HepG2 (cell line): ENCODE measurements around the gene ADCY6. TPM values are rescaled to one million over a fixed set of nuclear protein-coding genes. Genes with fewer than 3 reads are reported as not detected.

Experiments used
- ATAC-seq: fragments of 200-7000 bp; cut with Tn5 transposase; 3 replicates; pipeline ENCODE4 v1.9.1; 2020; ENCODE audit warnings: mild to moderate bottlenecking, moderate library complexity
- BruUV-seq: library from RNA; stranded (reverse); fragments of 400-500 nt; replicated peaks from 2 replicates; lab custom pipeline; 2021; lab: Mats Ljungman, UMichigan
- CTCF ChIA-PET: fragments of 300-600 bp; formaldehyde crosslinking; extraction: SDS; loops from one replicate; lab custom pipeline; 2021; ENCODE audit warnings: low total read pairs, inconsistent platforms, low intra/inter-chr PET ratio; lab: Yijun Ruan, JAX
- POLR2A ChIA-PET: fragments of 350-600 bp; sonication (Branson Sonifier 250); formaldehyde crosslinking; loops from one replicate; lab custom pipeline; 2020; ENCODE audit warnings: antibody characterized with exemption, inconsistent platforms; lab: Yijun Ruan, JAX
- DNase-seq: peaks from one replicate; pipeline ENCODE4 v3.0.0-alpha.2; 2015; ENCODE audit warnings: low spot score
- FAIRE-seq: peaks from 3 replicates; lab custom pipeline; 2011; peaks lifted over from hg19 to GRCh38; lab: Jason Lieb, UNC
- H2AFZ ChIP-seq: one replicate; pipeline ENCODE4 v1.6.1; 2011; ENCODE audit warnings: low read length, inconsistent platforms
- H3K27ac ChIP-seq: fragments of 300-600 bp; 3 replicates; pipeline ENCODE4 v1.8.0; 2011; ENCODE audit warnings: mixed run types, mild to moderate bottlenecking, mixed read lengths, low read length, inconsistent platforms; ENCODE audit not compliant: insufficient read depth; ENCODE audit errors: extremely low read length
- H3K27me3 ChIP-seq, 2 experiments: fragments of 200-600 bp in 1 of 2; 2 replicates in 1 of 2; 3 replicates in 1 of 2; pipeline versions ENCODE4 v1.6.0 to v1.8.0; 2011; ENCODE audit warnings: low read length in 2 of 2, mild to moderate bottlenecking in 2 of 2, moderate library complexity in 2 of 2, inconsistent platforms in 1 of 2; ENCODE audit not compliant: insufficient read depth in 2 of 2, control insufficient read depth in 1 of 2
- H3K36me3 ChIP-seq, 2 experiments: fragments of 200-600 bp in 1 of 2; replicated peaks in 1 of 2; 2 replicates in 1 of 2; 3 replicates in 1 of 2; pipeline versions ENCODE4 v1.5.1 to v1.8.0; 2011; ENCODE audit warnings: low read length in 2 of 2, inconsistent platforms in 1 of 2; ENCODE audit not compliant: insufficient read depth in 2 of 2, control insufficient read depth in 1 of 2
- H3K4me1 ChIP-seq: 2 replicates; pipeline ENCODE4 v1.5.1; 2012; ENCODE audit warnings: low read length, inconsistent platforms; ENCODE audit not compliant: insufficient read depth
- H3K4me2 ChIP-seq: 2 replicates; pipeline ENCODE4 v1.6.0; 2011; ENCODE audit warnings: low read depth, low read length, inconsistent platforms
- H3K4me3 ChIP-seq, 3 experiments: fragments of 200-600 bp in 1 of 3; sonication (generic), shearing (Covaris generic) in 1 of 3; replicated peaks in 1 of 3; 2 replicates each; pipeline ENCODE4 v1.5.1; 2011 to 2016; ENCODE audit warnings: low read length in 3 of 3, inconsistent platforms in 2 of 3, low read depth in 2 of 3, mild to moderate bottlenecking in 2 of 3, control low read depth in 1 of 3, mixed read lengths in 1 of 3; ENCODE audit not compliant: insufficient read depth in 1 of 3
- H3K79me2 ChIP-seq: one replicate; pipeline ENCODE4 v1.6.1; 2011; ENCODE audit warnings: low read length, inconsistent platforms; ENCODE audit not compliant: insufficient read depth
- H3K9ac ChIP-seq: 2 replicates; pipeline ENCODE4 v1.6.0; 2011; ENCODE audit warnings: mild to moderate bottlenecking, low read depth, low read length, inconsistent platforms; ENCODE audit not compliant: insufficient read depth
- H3K9me3 ChIP-seq: 2 replicates; pipeline ENCODE4 v1.5.1; 2012; ENCODE audit warnings: mild to moderate bottlenecking, low read length
- H4K20me1 ChIP-seq: 2 replicates; pipeline ENCODE4 v1.6.0; 2011; ENCODE audit warnings: inconsistent platforms, mild to moderate bottlenecking, low read length, moderate library complexity; ENCODE audit not compliant: insufficient read depth
- AGO2 ChIP-seq: fragments of 200-400 bp; formaldehyde crosslinking; optimal IDR thresholded peaks from 2 replicates; pipeline ENCODE3; 2017; ENCODE audit warnings: mild to moderate bottlenecking, low read depth, low read length, moderate library complexity
- ESRRA ChIP-seq: sonication (generic); formaldehyde crosslinking; IDR thresholded peaks from 2 replicates; pipeline ENCODE4 v1.5.1; 2020; ENCODE audit warnings: mild to moderate bottlenecking, low read depth, missing genetic modification reagents
- MED1 ChIP-seq: sonication (generic); formaldehyde crosslinking; IDR thresholded peaks from 2 replicates; pipeline ENCODE4 v1.4.0; 2020; ENCODE audit warnings: missing genetic modification reagents
- POGK ChIP-seq: sonication (generic); formaldehyde crosslinking; conservative IDR thresholded peaks from 2 replicates; pipeline ENCODE4 v1.8.0; 2022; ENCODE audit warnings: mild to moderate bottlenecking, moderate library complexity, missing genetic modification reagents
- XRCC5 ChIP-seq: fragments of 200-400 bp; formaldehyde crosslinking; optimal IDR thresholded peaks from 2 replicates; pipeline ENCODE3; 2017; ENCODE audit warnings: mild to moderate bottlenecking, low read length
- ZIK1 ChIP-seq: sonication (generic); formaldehyde crosslinking; IDR thresholded peaks from 2 replicates; pipeline ENCODE4 v1.5.0; 2020; ENCODE audit warnings: mild to moderate bottlenecking, low read depth, missing genetic modification reagents, borderline replicate concordance
- ZNF451 ChIP-seq: sonication (generic); formaldehyde crosslinking; IDR thresholded peaks from 2 replicates; pipeline ENCODE4 v1.5.0; 2020; ENCODE audit warnings: mild to moderate bottlenecking, missing genetic modification reagents
- ZNF790 ChIP-seq: sonication (generic); formaldehyde crosslinking; IDR thresholded peaks from 2 replicates; pipeline ENCODE4 v1.8.0; 2022; ENCODE audit warnings: missing genetic modification reagents, mild to moderate bottlenecking, borderline replicate concordance
- WGBS: methylation state at CpG from one replicate; pipeline ENCODE4 v1.1.6; 2017; ENCODE audit warnings: low lambda C conversion rate; 5-methylcytosine and 5-hydroxymethylcytosine counted together
- in situ Hi-C: cut with HindIII; loops from 2 replicates; pipeline ENCODE4 v1.10.0; 2017; ENCODE audit warnings: low pct_unique_long_range_greater_than_20kb; ENCODE audit not compliant: extremely low pct_ligation_motif_present
- intact Hi-C: fragments of 100-400 bp; cut with micrococcal nuclease; formaldehyde crosslinking; loops from one replicate; pipeline ENCODE4 v1.10.0; 2022; ENCODE audit not compliant: unreplicated experiment
- polyA plus RNA-seq, 8 experiments: library from polyadenylated mRNA; depleted of rRNA in 3 of 8; stranded (reverse) in 7 of 8; unstranded in 1 of 8; fragments of >200 nt; fragmentation: Illumina TruSeq in 4 of 8; extraction: Trizol in 4 of 8; gene quantifications; 2 replicates each; pipeline versions ENCODE4 v1.2.1 to v1.2.3, GENCODE V29; 2011 to 2016; ENCODE audit warnings: low read depth in 4 of 8, missing spikeins in 1 of 8, mixed read lengths in 1 of 8; ENCODE audit not compliant: insufficient read depth in 1 of 8
- total RNA-seq, 5 experiments: library from RNA; depleted of rRNA; stranded (reverse); fragments of >200 nt; fragmentation: Illumina TruSeq; extraction: Trizol; gene quantifications; 2 replicates each; pipeline ENCODE4 v1.2.3, GENCODE V29; 2016; ENCODE audit warnings: low read depth in 1 of 5
- TF ChIP-seq, protein P1 (sequence below): sonication (generic); formaldehyde crosslinking; IDR thresholded peaks from 2 replicates; pipeline ENCODE4 v1.5.1; 2020; ENCODE audit warnings: missing genetic modification reagents, mild to moderate bottlenecking, borderline replicate concordance
- TF ChIP-seq, protein P2 (sequence below): sonication (generic); formaldehyde crosslinking; IDR thresholded peaks from 2 replicates; pipeline ENCODE4 v1.5.0; 2020; ENCODE audit warnings: missing genetic modification reagents

The ADCY6 gene
- total and polyA plus RNA-seq, 2 of the 13 experiments (the other 11 are each of a cell fraction or from before 2014, with no cell fraction given) = 10.6 to 11.8 TPM

GRCh38 chr12:48773686-48774085, 15.2 kb downstream of the ADCY6 start:
- ATAC-seq (no peak), FAIRE-seq (no peak), DNase-seq (no peak)
- peaks cover 18 to 43% of the 10 kb centered on the region in 2 experiments; a peak in 4 of 5 replicates for H3K36me3 ChIP-seq
- H3K9me3 ChIP-seq = no peaks in the 10 kb centered on the region
- H3K79me2 ChIP-seq = no peaks in the 10 kb centered on the region
- no peaks in the 10 kb centered on the region; a peak in 1 of 5 replicates for H3K27me3 ChIP-seq
- 100% methylated on average over 3 of the region's 5 CpGs for WGBS
- CTCF ChIA-PET = no interaction called here
- POLR2A ChIA-PET = interaction anchor here (0.6 kb wide), 1 partner anchor 20 kb away, joined by 3 read pairs; no protein-coding TSS in a partner anchor
- in situ Hi-C loops (no loop called here), intact Hi-C loops (no loop called here)
- H3K9ac ChIP-seq = no peak overlapping the region
- no peak overlapping the region for H3K27ac ChIP-seq
- no peaks in the 10 kb centered on the region for H3K4me1 ChIP-seq
- H3K4me3 ChIP-seq = no peak overlapping the region
- no peak overlapping the region for H2AFZ ChIP-seq
- TF ChIP-seq, protein P1, sequence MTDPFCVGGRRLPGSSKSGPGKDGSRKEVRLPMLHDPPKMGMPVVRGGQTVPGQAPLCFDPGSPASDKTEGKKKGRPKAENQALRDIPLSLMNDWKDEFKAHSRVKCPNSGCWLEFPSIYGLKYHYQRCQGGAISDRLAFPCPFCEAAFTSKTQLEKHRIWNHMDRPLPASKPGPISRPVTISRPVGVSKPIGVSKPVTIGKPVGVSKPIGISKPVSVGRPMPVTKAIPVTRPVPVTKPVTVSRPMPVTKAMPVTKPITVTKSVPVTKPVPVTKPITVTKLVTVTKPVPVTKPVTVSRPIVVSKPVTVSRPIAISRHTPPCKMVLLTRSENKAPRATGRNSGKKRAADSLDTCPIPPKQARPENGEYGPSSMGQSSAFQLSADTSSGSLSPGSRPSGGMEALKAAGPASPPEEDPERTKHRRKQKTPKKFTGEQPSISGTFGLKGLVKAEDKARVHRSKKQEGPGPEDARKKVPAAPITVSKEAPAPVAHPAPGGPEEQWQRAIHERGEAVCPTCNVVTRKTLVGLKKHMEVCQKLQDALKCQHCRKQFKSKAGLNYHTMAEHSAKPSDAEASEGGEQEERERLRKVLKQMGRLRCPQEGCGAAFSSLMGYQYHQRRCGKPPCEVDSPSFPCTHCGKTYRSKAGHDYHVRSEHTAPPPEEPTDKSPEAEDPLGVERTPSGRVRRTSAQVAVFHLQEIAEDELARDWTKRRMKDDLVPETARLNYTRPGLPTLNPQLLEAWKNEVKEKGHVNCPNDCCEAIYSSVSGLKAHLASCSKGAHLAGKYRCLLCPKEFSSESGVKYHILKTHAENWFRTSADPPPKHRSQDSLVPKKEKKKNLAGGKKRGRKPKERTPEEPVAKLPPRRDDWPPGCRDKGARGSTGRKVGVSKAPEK (CRISPR knock-in tag) = no peak
- peak; percentile 23 for TF ChIP-seq AGO2
- no peak overlapping the region for H3K4me2 ChIP-seq
- no TSS peak for BruUV-seq
- no peaks in the 10 kb centered on the region for H4K20me1 ChIP-seq

DNA sequence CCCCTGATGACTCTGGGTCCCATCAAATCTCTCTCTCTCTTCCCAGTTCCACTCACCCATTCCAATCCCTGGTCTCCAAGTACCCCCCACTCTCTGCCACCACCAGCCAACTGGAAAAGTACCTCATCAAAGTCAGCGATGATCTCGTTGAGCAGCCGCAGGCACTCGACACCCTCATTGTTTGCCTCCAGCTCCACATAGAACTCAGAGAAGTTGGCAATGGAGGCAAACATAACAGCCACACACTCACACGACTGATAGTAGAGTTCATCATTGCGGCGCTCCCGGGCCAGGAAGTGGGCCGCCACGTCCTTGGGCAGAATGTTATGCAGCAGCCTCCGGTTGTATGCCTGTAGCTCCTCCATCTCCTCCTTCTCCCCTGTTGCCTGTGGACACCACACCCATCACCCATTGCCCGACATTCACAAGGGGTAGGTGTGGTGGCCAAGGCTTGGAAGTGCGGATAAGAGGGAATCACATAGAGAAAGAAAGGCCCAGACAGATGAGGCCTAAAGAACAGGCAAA, 17.2 kb downstream of the ADCY6 start:
- H3K27me3 ChIP-seq = no peaks in the 10 kb centered on the region; a peak in 1 of 5 replicates
- H3K4me3 ChIP-seq = no peak overlapping the region
- ChIA-PET POLR2A (no interaction called here), CTCF (no interaction called here)
- FAIRE-seq = no peak
- H2AFZ ChIP-seq = no peak overlapping the region
- DNase-seq = no peak
- H3K27ac ChIP-seq = no peak overlapping the region
- no peaks in the 10 kb centered on the region for H4K20me1 ChIP-seq
- H3K36me3 ChIP-seq = peaks cover 19 to 44% of the 10 kb centered on the region in 2 experiments; a peak in 4 of 5 replicates
- 97% methylated on average over 13 of the region's 13 CpGs for WGBS
- in situ Hi-C loops (no loop called here), intact Hi-C loops (no loop called here)
- no peaks in the 10 kb centered on the region for H3K79me2 ChIP-seq
- no TSS peak for BruUV-seq
- H3K9ac ChIP-seq = no peak overlapping the region
- no peaks in the 10 kb centered on the region for H3K4me1 ChIP-seq
- no peak for ATAC-seq
- H3K9me3 ChIP-seq = no peaks in the 10 kb centered on the region
- H3K4me2 ChIP-seq = no peak overlapping the region
- no peak for TF ChIP-seq POGK (CRISPR knock-in tag)
- no peak for TF ChIP-seq ZNF790 (CRISPR knock-in tag)
- no peak for TF ChIP-seq ZIK1 (CRISPR knock-in tag)
- TF ChIP-seq XRCC5 = no peak
- TF ChIP-seq ESRRA (CRISPR knock-in tag) = no peak
- TF ChIP-seq MED1 (CRISPR knock-in tag) = no peak
- TF ChIP-seq, protein P2, sequence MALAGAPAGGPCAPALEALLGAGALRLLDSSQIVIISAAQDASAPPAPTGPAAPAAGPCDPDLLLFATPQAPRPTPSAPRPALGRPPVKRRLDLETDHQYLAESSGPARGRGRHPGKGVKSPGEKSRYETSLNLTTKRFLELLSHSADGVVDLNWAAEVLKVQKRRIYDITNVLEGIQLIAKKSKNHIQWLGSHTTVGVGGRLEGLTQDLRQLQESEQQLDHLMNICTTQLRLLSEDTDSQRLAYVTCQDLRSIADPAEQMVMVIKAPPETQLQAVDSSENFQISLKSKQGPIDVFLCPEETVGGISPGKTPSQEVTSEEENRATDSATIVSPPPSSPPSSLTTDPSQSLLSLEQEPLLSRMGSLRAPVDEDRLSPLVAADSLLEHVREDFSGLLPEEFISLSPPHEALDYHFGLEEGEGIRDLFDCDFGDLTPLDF (CRISPR knock-in tag) = no peak
- TF ChIP-seq ZNF451 (CRISPR knock-in tag) = no peak
